ENCODE measurements around the gene CRTC3. TPM values are rescaled to one million over a fixed set of nuclear protein-coding genes. Genes with fewer than 3 reads are reported as not detected.
"Not testable (repeated sequence)": the region's sequence is repeated elsewhere in the genome, so short reads cannot be mapped to it uniquely, and the experiment has no call there.

The CRTC3 gene, protein sequence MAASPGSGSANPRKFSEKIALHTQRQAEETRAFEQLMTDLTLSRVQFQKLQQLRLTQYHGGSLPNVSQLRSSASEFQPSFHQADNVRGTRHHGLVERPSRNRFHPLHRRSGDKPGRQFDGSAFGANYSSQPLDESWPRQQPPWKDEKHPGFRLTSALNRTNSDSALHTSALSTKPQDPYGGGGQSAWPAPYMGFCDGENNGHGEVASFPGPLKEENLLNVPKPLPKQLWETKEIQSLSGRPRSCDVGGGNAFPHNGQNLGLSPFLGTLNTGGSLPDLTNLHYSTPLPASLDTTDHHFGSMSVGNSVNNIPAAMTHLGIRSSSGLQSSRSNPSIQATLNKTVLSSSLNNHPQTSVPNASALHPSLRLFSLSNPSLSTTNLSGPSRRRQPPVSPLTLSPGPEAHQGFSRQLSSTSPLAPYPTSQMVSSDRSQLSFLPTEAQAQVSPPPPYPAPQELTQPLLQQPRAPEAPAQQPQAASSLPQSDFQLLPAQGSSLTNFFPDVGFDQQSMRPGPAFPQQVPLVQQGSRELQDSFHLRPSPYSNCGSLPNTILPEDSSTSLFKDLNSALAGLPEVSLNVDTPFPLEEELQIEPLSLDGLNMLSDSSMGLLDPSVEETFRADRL
- total RNA-seq = 45.7 TPM
- long read RNA-seq, full-length matches to known transcripts = 1 of 61 reads
- long read RNA-seq, partial matches to known transcripts = 52 of 61 reads
- long read RNA-seq, other reads (novel, unspliced or antisense) = 8 of 61 reads

DNA sequence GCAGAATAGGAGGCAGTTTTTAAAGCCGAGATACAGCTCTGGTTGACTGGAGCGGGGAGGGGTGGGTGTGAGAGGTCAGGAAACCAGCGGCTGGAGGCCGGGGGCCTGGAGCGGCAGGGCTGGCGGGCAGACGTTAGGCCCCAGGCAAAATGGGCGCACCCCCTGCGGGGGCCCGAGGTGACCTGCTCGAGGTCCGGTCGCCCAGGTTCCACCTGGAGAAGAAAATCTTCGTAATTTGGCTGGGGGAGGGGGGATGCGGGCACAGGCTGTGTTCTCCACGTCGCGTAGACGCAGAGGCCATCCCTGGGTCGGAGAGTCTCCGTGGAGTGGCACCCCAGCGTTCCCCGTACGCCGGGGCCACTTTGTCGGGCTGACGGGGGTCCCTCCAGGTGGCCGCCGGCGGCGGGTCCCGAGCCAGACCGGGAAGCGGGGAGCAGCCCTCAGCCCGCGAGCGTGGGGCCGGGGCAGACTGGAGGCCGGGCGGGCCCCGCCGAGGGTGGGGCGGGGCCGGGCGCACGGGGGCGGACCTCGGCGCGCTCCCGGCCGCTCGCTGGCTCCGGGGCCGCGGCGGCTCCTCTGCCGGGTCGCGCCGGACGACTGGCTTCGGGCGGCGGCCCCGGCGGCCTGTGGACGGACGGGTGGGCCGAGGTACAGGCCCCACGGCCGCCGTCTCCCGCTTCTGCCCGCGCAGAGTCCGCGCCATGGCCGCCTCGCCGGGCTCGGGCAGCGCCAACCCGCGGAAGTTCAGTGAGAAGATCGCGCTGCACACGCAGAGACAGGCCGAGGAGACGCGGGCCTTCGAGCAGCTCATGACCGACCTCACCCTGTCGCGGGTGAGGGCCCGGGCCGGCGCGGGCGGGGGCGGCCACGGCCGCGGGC lies at the start of gene CRTC3:
Gene CRTC3 (plus strand): TSS at position 553 of the 879 bp plus-strand sequence. CDS start 149 bp downstream, at position 702.
- no peak for DNase-seq (ENCODE audit: low spot score)

GRCh38 chr15:90481023-90481422 lies 48.7 kb upstream of the CRTC3 start:
- no peak for DNase-seq (ENCODE audit: low spot score)

DNA sequence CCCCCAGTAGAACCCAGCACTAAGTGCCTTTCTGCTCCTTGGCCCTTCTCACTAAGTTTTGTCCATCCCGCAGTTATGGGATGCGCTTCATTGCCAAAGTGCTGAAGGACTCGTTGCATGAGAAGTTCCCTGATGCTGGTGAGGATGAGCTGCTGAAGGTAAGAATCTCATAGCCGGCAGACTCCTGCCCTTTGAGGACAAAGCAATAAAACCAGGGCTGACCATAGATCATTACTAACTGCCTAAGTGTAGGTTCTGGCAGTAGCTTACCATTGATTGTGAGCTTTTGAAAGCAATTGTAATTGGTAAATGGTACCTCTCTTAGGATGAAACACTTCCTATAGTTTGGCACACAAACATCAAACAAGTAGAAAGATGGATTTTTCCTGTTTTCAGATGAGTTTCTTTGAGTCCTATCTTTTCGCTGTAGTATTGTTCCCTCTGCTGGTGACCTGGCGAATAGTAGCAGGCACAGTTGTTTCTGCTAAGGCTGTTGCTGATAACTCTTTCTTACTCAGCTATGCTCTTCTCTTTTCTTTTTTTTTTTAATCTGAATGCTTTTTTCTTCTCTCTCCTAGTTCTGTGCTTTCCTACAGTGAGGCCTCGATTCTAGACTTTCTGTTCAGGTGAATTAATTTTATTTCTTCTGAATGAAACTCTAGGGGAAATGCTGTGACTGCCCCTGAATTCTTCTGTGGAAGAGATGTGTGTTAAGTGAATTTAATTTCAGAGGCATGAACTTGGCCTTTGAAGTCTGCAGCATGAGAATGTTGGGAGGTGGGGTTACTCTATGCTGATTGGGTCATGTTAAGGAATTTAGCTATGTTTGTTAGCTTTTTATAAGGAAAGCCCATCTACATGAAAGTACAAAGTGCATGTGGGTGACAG lies 47.4 kb upstream of the CRTC3 start:
- DNase-seq (ENCODE audit: low spot score) = no peak

DNA sequence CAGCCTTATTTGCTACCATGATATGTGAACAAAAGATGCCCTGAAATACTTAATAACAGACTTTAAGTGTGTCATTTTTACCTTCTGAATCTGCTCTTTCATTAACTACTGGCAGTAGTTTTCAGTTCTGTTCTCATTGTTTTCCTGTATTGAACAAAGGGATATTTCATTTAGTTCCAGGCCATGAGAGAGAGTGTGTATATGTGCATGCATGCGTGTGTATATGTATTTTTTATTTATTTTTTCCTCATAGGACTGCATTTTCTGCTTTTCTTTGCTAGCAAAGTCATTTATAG lies 46.8 kb upstream of the CRTC3 start:
- DNase-seq (ENCODE audit: low spot score) = no peak

DNA sequence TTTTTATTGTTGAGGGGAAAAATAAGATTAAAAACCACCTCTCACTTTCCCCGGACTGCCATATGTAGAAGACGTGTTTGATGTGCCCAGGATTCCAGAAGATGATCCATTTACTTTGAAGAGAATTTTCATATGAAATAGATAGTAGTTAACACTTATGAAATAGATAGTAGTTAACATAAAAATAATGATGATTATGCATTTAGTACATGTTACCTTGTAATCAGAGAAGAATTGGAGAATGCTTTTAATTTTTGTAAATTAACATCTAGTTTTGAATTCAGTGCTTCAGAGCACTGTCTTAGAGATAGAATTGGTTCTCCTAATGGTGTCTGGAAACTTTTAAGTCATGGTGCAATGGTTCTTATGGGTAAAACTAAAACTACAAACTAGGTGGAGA lies 46.1 kb upstream of the CRTC3 start:
- DNase-seq (ENCODE audit: low spot score) = no peak

DNA sequence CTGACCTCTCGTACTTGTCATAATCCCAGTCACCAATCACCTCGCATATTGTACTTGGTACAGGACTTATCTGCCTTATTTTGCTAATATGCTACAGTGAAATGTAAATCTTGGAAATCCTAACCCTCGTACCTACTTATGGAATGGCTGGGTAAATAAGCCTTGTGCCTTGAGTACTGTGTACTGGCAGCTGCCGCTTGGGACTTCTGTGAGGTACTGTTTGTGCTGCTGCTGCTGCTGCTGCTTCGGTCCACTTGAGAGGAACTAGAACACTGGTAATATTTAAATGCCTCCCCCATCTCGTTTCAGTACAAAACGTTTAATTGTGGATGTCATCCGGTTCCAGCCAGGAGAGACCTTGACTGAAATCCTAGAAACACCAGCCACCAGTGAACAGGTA lies 42.5 kb upstream of the CRTC3 start:
- DNase-seq (ENCODE audit: low spot score) = no peak

- DNase-seq (ENCODE audit: low spot score) = no peak
Measured at GRCh38 chr15:90489514-90489913, 40.2 kb upstream of the CRTC3 start.

DNA sequence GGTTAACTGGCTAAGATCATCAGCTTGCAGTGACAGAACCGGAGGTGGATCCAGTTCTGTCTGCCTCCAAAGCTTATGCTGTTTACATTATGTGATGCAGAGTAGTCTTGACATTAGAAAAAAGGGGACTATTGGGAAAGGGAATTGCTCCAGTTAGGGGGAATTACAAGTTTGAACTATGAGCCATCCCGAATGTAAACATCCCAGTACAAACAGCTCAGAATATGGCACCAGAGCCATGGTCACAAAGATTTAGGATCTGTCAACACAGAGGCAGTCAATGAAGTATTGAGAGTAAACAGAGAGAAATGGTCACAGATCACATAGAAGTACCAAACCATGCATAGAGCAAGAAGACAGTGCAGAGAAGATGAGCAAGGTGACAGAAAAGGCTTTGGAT lies 39.8 kb upstream of the CRTC3 start:
- DNase-seq (ENCODE audit: low spot score) = no peak

GRCh38 chr15:90493647-90494046 lies 36.1 kb upstream of the CRTC3 start:
- no peak for DNase-seq (ENCODE audit: low spot score)

DNA sequence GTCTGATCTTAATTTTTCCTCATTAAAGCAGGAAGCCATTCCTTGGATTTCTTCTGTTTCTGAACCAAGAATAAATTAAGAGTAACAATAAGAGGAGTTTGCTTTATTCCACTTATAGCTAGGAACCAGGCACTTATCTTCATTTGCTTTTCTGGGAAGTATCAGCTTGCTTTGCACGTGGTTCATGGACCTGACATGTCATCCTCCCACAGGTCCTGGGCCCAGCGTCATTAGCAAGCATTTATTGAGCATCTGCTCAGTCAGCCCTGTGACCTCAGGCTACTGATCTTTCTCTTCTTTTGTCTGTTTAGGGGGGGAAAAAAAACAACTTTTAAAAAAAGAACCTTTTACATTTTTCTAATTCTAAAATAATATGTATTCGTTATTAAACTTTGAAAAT lies 34.7 kb upstream of the CRTC3 start:
- no peak for DNase-seq (ENCODE audit: low spot score)

GRCh38 chr15:90496791-90497190 lies 32.9 kb upstream of the CRTC3 start:
- DNase-seq (ENCODE audit: low spot score) = no peak

GRCh38 chr15:90497376-90497775 lies 32.3 kb upstream of the CRTC3 start:
- DNase-seq (ENCODE audit: low spot score) = no peak

DNA sequence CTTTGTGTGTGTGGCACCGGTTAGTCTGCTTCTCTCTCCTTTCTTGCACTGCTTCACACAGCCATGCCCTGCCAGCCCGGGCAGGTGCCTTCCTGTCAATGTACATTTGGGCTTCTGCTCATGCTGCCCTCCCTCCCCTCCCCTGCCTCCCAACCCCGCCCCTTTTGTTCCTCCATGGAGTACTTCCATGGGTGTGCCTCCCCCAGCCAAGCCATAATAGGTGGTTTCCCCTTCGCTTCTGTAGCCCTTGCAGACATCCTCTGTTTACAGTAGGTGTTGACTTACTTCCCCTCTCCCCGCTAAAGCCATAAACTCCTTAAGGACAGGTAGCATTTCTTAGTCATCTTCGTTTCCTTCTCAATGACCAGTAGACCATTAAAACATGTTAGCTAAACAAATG lies 31.8 kb upstream of the CRTC3 start:
- DNase-seq (ENCODE audit: low spot score) = no peak

DNA sequence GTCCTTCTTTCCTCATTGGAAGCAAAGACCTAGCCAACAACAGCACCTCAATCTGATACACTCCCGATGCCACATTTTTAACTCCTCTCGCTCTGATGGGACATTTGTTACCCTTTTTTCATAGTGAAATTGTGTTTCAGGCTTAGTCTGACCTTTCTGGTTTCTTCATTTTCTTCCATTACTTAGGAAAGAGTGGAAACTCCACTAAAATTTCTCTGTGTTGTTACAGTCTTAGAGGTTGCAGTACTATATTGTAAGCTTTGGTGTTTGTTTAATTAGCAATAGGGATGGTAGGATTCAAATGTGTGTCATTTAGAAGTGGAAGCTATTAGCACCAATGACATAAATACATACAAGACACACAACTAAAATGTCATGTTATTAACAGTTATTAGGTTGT lies 29.6 kb upstream of the CRTC3 start:
- DNase-seq (ENCODE audit: low spot score) = no peak

- no peak for DNase-seq (ENCODE audit: low spot score)
Measured at GRCh38 chr15:90501898-90502297, 27.8 kb upstream of the CRTC3 start.

DNA sequence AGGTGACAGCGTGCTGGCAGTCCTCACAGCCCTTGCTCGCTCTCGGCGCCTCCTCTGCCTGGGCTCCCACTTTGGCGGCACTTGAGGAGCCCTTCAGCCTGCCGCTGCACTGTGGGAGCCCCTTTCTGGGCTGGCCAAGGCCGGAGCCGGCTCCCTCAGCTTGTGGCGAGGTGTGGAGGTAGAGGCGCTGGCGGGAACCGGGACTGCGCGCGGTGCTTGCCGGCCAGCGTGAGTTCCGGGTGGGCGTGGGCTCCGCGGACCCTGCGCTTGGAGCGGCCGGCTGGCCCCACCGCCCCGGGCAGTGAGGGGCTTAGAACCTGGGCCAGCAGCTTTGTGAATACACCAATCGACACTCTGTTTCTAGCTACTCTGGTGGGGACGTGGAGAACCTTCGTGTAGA lies 18.9 kb upstream of the CRTC3 start:
- DNase-seq (ENCODE audit: low spot score) = not testable (repeated sequence)

- DNase-seq (ENCODE audit: low spot score) = not testable (repeated sequence)
Measured at GRCh38 chr15:90511211-90511618, 18.5 kb upstream of the CRTC3 start.

- no peak for DNase-seq (ENCODE audit: low spot score)
Measured at GRCh38 chr15:90512276-90512675, 17.4 kb upstream of the CRTC3 start.

DNA sequence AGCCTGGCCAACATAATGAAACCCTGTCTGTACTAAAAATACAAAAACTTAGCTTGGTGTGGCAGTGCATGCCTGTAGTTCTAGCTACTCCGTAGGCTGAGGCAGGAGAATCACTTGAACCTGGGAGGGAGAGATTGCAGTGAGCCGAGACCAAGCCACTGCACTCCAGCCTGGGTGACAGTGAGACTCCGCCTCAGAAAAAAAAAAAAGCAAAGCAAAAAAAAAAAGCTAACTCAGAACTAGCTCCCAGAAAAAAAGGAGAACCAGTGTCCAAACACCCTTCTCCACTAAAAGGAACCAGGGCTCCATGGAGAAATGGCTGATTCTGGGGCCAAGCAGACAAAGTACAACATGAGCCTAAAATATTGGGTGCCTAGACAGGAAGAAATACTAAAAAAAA lies 16.7 kb upstream of the CRTC3 start:
- DNase-seq (ENCODE audit: low spot score) = no peak

- no peak for DNase-seq (ENCODE audit: low spot score)
Measured at GRCh38 chr15:90513448-90513847, 16.3 kb upstream of the CRTC3 start.

DNA sequence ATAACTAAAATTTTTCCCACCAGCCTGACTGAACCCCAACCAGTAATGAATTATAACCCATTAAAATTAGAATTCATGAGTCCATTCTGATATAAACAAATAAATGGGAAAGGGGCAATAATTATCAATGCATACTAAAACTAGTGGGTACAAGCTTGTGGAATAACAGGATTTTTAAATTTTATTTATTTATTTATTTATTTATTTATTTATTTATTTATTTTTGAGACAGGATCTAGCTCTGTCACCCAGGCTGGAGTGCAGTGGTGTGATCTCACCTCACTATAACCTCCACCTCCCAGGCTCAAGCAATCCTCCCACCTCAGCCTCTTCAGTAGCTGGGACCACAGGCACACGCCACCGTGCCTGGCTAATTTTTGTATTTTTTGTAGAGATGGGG lies 15.8 kb upstream of the CRTC3 start:
- not testable (repeated sequence) for DNase-seq (ENCODE audit: low spot score)

Measured in mesenteric fat pad (tissue), 1 donor.